Activated T-helper 2 cell treated with anti-CD3 and anti-CD28 coated beads, Interferon-gamma antibody, Interleukin-2, Interleukin-4, amounts not matched to agents 10 μg/mL and 5 μg/mL and 100 μg/mL, durations not matched to agents 14 hours and 24 hours and 36 hours (primary cell): Measurements from ENCODE around the gene KRT80. TPM values are rescaled to one million over a fixed set of nuclear protein-coding genes. Genes with fewer than 3 reads are reported as not detected.

Source experiments
- total RNA-seq: library from RNA; stranded (reverse); gene quantifications from 2 replicates; pipeline ENCODE4 v1.2.3, GENCODE V29; 2022

Gene KRT80
- total RNA-seq, 1 donor from 2014 or later: not detected

Other genes with a start within 250 kb of the KRT80 start
- gene ACVR1B, start 240.3 kb downstream of the KRT80 start, total RNA-seq: 2.4 and 2.5 TPM in 2 replicates
- gene TAMALIN, start 185.1 kb downstream of the KRT80 start, total RNA-seq: 6.0 and 6.1 TPM in 2 replicates
- 134 and 139 TPM in 2 replicates for gene NR4A1, start 140.6 kb downstream of the KRT80 start, total RNA-seq
- gene ATG101, start 122.0 kb downstream of the KRT80 start, total RNA-seq: 44.6 and 45.9 TPM in 2 replicates
- 0.14 and 0.16 TPM in 2 replicates for gene SMIM41, start 112.3 kb downstream of the KRT80 start, total RNA-seq
- 4.2 and 4.7 TPM in 2 replicates for gene KRT7, start 41.2 kb upstream of the KRT80 start, total RNA-seq
- gene KRT86, start 82.6 kb upstream of the KRT80 start, total RNA-seq: 0.28 and 0.34 TPM in 2 replicates
- not detected in 2 replicates for gene KRT81, start 99.5 kb upstream of the KRT80 start, total RNA-seq
- gene KRT83, start 129.4 kb upstream of the KRT80 start, total RNA-seq: not detected in 2 replicates
- not detected in 2 replicates for gene KRT85, start 175.5 kb upstream of the KRT80 start, total RNA-seq
- not detected in 2 replicates for gene KRT84, start 193.6 kb upstream of the KRT80 start, total RNA-seq
- gene KRT82, start 214.3 kb upstream of the KRT80 start, total RNA-seq: not detected in 2 replicates
- gene KRT75, start 242.4 kb upstream of the KRT80 start, total RNA-seq: not detected in 2 replicates